ENCODE data around the gene F2RL2. TPM values are rescaled to one million over a fixed set of nuclear protein-coding genes. Genes with fewer than 3 reads are reported as not detected.

F2RL2 gene, protein sequence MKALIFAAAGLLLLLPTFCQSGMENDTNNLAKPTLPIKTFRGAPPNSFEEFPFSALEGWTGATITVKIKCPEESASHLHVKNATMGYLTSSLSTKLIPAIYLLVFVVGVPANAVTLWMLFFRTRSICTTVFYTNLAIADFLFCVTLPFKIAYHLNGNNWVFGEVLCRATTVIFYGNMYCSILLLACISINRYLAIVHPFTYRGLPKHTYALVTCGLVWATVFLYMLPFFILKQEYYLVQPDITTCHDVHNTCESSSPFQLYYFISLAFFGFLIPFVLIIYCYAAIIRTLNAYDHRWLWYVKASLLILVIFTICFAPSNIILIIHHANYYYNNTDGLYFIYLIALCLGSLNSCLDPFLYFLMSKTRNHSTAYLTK
- 101 TPM for polyA plus RNA-seq (2013, experiment 1 of 2)
- 70.7 TPM for polyA plus RNA-seq (2013, experiment 2 of 2)

DNA sequence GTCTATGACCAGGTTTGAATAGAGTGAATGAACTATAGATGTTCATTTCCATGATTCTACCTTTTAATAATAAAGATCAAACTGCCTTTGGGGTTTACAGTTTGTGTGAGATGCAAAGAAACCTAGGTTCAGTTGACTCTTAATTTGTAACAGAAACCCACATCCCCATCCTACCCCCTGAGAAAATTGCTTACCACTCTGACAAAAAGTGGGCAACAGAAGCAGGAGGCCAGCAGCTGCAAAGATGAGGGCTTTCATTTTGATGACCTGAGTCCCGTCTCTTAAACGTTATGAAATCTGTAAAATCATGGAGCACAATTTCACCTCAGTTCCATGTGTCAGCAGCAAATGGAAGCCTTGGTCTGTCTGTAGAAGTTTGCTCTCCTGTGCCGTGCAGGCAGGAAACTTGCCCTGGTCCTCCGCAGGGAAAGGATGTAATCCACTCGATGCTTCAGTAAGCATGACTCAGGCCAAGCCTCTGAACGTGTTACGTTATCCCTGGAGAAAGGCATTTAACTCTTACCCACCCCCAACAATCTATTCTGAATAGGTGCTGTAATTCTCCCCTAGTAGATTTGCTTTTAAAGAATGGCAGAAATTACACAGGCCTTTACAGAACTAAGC is at the start of gene F2RL2:
Gene F2RL2 (minus strand): TSS at position 431 of the 624 bp plus-strand sequence. CDS start 173 bp downstream, at position 258.
- H3K4me1 ChIP-seq (ENCODE audit: control insufficient read depth, insufficient read depth, low read length, poor library complexity, severe bottlenecking): peaks cover 28% of the 10 kb centered on the region
- peak within 1 kb of the TSS; percentile 35 for H3K4me3 ChIP-seq (ENCODE audit: extremely low read depth, insufficient read depth, low read length, poor library complexity, severe bottlenecking)
- no peaks in the 10 kb centered on the region for H3K9me3 ChIP-seq (ENCODE audit: control insufficient read depth, low read length)
- 17 to 28% methylated on average over 4 to 6 of the region's 7 CpGs for WGBS, 2 experiments (ENCODE audit: insufficient coverage in 2 of 2)
- peaks cover 4% of the 10 kb centered on the region for H3K36me3 ChIP-seq (ENCODE audit: control insufficient read depth, insufficient read depth, low read length)
- peak within 1 kb of the TSS; percentile 36 for H3K27ac ChIP-seq (ENCODE audit: low read depth, low read length, severe bottlenecking)

DNA sequence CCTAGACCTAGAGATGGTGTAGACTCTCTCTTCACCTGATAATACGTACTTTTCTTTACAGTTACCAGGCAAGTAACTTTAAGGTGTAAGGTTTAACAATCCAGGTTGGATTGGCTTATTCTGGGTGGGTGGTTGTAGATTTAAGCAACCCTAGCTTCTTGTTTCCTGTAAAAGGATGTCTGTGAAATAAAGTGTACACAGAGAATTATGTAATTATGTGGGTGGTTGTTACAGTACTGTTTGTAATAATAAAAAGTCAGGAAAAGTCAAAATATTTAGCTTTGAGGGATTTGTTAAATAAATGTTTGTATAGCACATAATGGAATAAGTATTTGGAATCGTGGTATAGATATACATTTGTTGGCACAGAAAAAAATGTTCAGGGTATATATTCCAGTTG is 49.0 kb upstream of the F2RL2 start:
- Histone ChIP-seq H3K9me3 (ENCODE audit: control insufficient read depth, low read length) (no peaks in the 10 kb centered on the region), H3K4me3 (ENCODE audit: extremely low read depth, insufficient read depth, low read length, poor library complexity, severe bottlenecking) (no peak overlapping the region), H3K4me1 (ENCODE audit: control insufficient read depth, insufficient read depth, low read length, poor library complexity, severe bottlenecking) (no peaks in the 10 kb centered on the region), H3K36me3 (ENCODE audit: control insufficient read depth, insufficient read depth, low read length) (no peaks in the 10 kb centered on the region), H3K27ac (ENCODE audit: low read depth, low read length, severe bottlenecking) (no peak overlapping the region)
- WGBS, 2 experiments (ENCODE audit: insufficient coverage in 2 of 2): 92 to 100% methylated on average over 1 of the region's 2 CpGs

GRCh38 chr5:76670508-76670907 is 47.3 kb upstream of the F2RL2 start:
- no peak overlapping the region for H3K4me3 ChIP-seq (ENCODE audit: extremely low read depth, insufficient read depth, low read length, poor library complexity, severe bottlenecking)
- H3K4me1 ChIP-seq (ENCODE audit: control insufficient read depth, insufficient read depth, low read length, poor library complexity, severe bottlenecking): no peaks in the 10 kb centered on the region
- WGBS, 2 experiments (ENCODE audit: insufficient coverage in 2 of 2): 91 to 100% methylated on average over 1 of the region's 3 CpGs
- H3K27ac ChIP-seq (ENCODE audit: low read depth, low read length, severe bottlenecking): no peak overlapping the region
- no peaks in the 10 kb centered on the region for H3K36me3 ChIP-seq (ENCODE audit: control insufficient read depth, insufficient read depth, low read length)
- H3K9me3 ChIP-seq (ENCODE audit: control insufficient read depth, low read length): no peaks in the 10 kb centered on the region

- H3K27ac ChIP-seq (ENCODE audit: low read depth, low read length, severe bottlenecking): no peak overlapping the region
- no peak overlapping the region for H3K4me3 ChIP-seq (ENCODE audit: extremely low read depth, insufficient read depth, low read length, poor library complexity, severe bottlenecking)
- no peaks in the 10 kb centered on the region for H3K9me3 ChIP-seq (ENCODE audit: control insufficient read depth, low read length)
- H3K4me1 ChIP-seq (ENCODE audit: control insufficient read depth, insufficient read depth, low read length, poor library complexity, severe bottlenecking): no peaks in the 10 kb centered on the region
- no peaks in the 10 kb centered on the region for H3K36me3 ChIP-seq (ENCODE audit: control insufficient read depth, insufficient read depth, low read length)
- WGBS, 2 experiments (ENCODE audit: insufficient coverage in 2 of 2): 89 to 94% methylated on average over 5 of the region's 5 CpGs
These were observed 46.0 kb upstream of the F2RL2 start for GRCh38 chr5:76669245-76669644.

DNA sequence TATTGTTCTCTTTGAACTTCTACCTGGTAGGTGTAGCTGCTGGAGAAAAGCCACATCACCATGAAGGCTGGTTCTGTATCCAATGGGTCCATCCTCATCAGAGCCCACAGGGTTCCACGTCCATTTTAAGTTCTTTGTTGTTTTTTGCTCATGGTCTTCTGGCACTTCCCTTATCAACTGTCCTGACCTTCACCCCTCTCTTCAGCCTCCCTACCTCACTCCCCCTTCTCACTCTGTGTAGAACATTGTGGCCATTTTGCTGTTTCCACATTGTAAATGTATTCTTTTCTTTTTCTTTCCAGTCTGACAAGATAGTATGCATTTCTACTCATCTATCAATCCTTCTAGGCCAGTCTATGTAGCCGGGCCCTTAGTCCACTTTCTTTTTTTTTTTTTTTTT is 44.3 kb upstream of the F2RL2 start:
- H3K27ac ChIP-seq (ENCODE audit: low read depth, low read length, severe bottlenecking): no peak overlapping the region
- H3K36me3 ChIP-seq (ENCODE audit: control insufficient read depth, insufficient read depth, low read length): no peaks in the 10 kb centered on the region
- no peaks in the 10 kb centered on the region for H3K9me3 ChIP-seq (ENCODE audit: control insufficient read depth, low read length)
- no peaks in the 10 kb centered on the region for H3K4me1 ChIP-seq (ENCODE audit: control insufficient read depth, insufficient read depth, low read length, poor library complexity, severe bottlenecking)
- 86% methylated on average over 1 of the region's 2 CpGs for WGBS, 2 experiments (ENCODE audit: insufficient coverage in 2 of 2)
- no peak overlapping the region for H3K4me3 ChIP-seq (ENCODE audit: extremely low read depth, insufficient read depth, low read length, poor library complexity, severe bottlenecking)

GRCh38 chr5:76664079-76664478 is 40.9 kb upstream of the F2RL2 start:
- H3K27ac ChIP-seq (ENCODE audit: low read depth, low read length, severe bottlenecking): no peak overlapping the region
- H3K36me3 ChIP-seq (ENCODE audit: control insufficient read depth, insufficient read depth, low read length): no peaks in the 10 kb centered on the region
- 98 to 100% methylated on average over 5 of the region's 6 CpGs for WGBS, 2 experiments (ENCODE audit: insufficient coverage in 2 of 2)

DNA sequence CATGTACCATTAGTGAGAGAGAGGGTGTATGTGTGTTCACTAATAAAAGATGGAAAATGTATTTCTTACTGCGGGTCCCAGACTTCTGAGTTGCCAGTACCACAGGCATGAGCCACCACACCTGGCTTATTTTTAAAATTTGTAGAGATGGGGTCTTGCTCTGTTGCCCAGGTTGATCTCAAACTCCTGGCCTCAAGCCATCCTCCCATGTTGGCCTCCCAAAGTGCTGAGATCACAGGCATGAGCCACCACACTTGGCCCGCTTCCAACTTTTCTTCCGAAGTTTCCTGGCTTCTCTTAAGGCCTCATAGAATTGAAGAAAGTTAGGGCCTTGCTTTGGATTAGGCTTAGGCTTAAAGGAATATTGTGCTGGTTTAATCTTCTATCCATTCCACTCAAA is 40.4 kb upstream of the F2RL2 start:
- Histone ChIP-seq H3K36me3 (ENCODE audit: control insufficient read depth, insufficient read depth, low read length) (no peaks in the 10 kb centered on the region), H3K4me3 (ENCODE audit: extremely low read depth, insufficient read depth, low read length, poor library complexity, severe bottlenecking) (no peak overlapping the region), H3K27ac (ENCODE audit: low read depth, low read length, severe bottlenecking) (no peak overlapping the region), H3K9me3 (ENCODE audit: control insufficient read depth, low read length) (no peaks in the 10 kb centered on the region), H3K4me1 (ENCODE audit: control insufficient read depth, insufficient read depth, low read length, poor library complexity, severe bottlenecking) (no peaks in the 10 kb centered on the region)
- 100% methylated on average over 1 of the region's 3 CpGs; no CpG with 5 or more reads in 1 of the 2 experiments for WGBS, 2 experiments (ENCODE audit: insufficient coverage in 2 of 2)

More at GRCh38 chr5:76664079-76664478, 40.9 kb upstream of the F2RL2 start:
- H3K4me1 ChIP-seq (ENCODE audit: control insufficient read depth, insufficient read depth, low read length, poor library complexity, severe bottlenecking): no peaks in the 10 kb centered on the region
- H3K4me3 ChIP-seq (ENCODE audit: extremely low read depth, insufficient read depth, low read length, poor library complexity, severe bottlenecking): no peak overlapping the region
- H3K9me3 ChIP-seq (ENCODE audit: control insufficient read depth, low read length): no peaks in the 10 kb centered on the region

- no peak overlapping the region for H3K27ac ChIP-seq (ENCODE audit: low read depth, low read length, severe bottlenecking)
- H3K9me3 ChIP-seq (ENCODE audit: control insufficient read depth, low read length): no peaks in the 10 kb centered on the region
- no peak overlapping the region for H3K4me3 ChIP-seq (ENCODE audit: extremely low read depth, insufficient read depth, low read length, poor library complexity, severe bottlenecking)
- 87 to 100% methylated on average over 3 of the region's 5 CpGs for WGBS, 2 experiments (ENCODE audit: insufficient coverage in 2 of 2)
- H3K36me3 ChIP-seq (ENCODE audit: control insufficient read depth, insufficient read depth, low read length): no peaks in the 10 kb centered on the region
- H3K4me1 ChIP-seq (ENCODE audit: control insufficient read depth, insufficient read depth, low read length, poor library complexity, severe bottlenecking): no peaks in the 10 kb centered on the region
These were observed 39.3 kb upstream of the F2RL2 start for GRCh38 chr5:76662521-76662920.

DNA sequence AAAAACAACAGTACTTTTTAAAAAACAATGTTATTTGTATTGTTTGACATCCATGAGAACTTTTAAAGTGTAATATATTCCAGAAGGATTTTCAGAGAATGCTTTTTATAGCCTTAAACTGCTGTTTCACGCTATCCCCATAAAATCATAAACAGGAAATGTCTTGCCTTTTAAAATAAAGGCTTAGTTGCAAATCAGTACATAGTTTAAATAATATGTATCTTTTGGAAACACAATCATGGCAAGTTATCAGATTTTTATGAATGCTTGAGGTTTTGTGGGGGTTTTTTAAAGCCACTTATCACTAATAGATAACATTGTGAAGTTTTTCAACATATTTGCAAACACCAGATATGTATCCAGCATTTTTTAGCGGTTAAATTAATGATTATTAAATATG is 37.2 kb upstream of the F2RL2 start:
- Histone ChIP-seq H3K27ac (ENCODE audit: low read depth, low read length, severe bottlenecking) (no peak overlapping the region), H3K9me3 (ENCODE audit: control insufficient read depth, low read length) (no peaks in the 10 kb centered on the region), H3K4me3 (ENCODE audit: extremely low read depth, insufficient read depth, low read length, poor library complexity, severe bottlenecking) (no peak overlapping the region), H3K36me3 (ENCODE audit: control insufficient read depth, insufficient read depth, low read length) (no peaks in the 10 kb centered on the region), H3K4me1 (ENCODE audit: control insufficient read depth, insufficient read depth, low read length, poor library complexity, severe bottlenecking) (no peaks in the 10 kb centered on the region)
- whole genome bisulfite sequencing, 2 experiments (ENCODE audit: insufficient coverage in 2 of 2): no CpG with 5 or more reads among the region's 2 CpGs

DNA sequence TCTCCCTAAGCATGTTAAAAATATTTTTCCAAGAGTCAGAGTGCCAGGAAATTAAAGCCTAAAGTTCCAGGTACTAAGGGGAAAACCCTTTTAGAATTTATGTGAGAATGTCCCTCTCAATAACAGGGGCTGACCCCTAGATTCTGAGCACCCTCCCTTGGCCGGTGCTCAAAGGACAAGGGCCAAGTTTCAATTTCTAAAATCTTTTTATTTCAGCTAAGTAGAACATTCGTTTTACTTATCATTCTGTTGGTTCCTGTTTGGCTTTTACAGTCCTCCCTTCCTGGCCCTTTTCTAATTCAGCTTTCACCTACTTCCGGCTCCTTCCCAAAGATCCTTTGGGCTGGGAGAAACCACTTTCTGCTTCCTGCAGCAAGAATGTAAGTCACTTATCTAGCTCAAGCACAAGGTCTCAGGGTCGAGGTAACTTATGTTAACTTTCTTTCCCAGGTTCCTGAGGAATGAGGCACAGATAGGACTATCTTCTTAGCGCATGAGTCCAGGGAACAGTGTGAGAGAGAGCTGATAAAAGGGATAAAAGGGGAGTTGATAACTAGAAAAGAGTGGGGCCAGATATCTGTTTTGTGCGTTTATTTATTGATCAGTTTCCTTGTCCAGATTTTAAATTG is 34.6 kb upstream of the F2RL2 start:
- 78 to 79% methylated on average over 5 of the region's 6 CpGs for WGBS, 2 experiments (ENCODE audit: insufficient coverage in 2 of 2)
- Histone ChIP-seq H3K36me3 (ENCODE audit: control insufficient read depth, insufficient read depth, low read length) (no peaks in the 10 kb centered on the region), H3K4me3 (ENCODE audit: extremely low read depth, insufficient read depth, low read length, poor library complexity, severe bottlenecking) (no peak overlapping the region), H3K4me1 (ENCODE audit: control insufficient read depth, insufficient read depth, low read length, poor library complexity, severe bottlenecking) (no peaks in the 10 kb centered on the region), H3K27ac (ENCODE audit: low read depth, low read length, severe bottlenecking) (peak overlapping the region; percentile 52), H3K9me3 (ENCODE audit: control insufficient read depth, low read length) (no peaks in the 10 kb centered on the region)

All from mesodermal cell (in vitro differentiated cells).